GM10266 (cell line): ENCODE data around the gene CBLC.

Source experiments
- DNase-seq: peaks from one replicate; pipeline ENCODE4 v3.0.0; 2012; ENCODE audit errors: extremely low spot score
- TF ChIP-seq, protein P1 (sequence below): IDR thresholded peaks from 2 replicates; pipeline ENCODE4 v1.5.1; 2012; ENCODE audit warnings: mild to moderate bottlenecking, low read depth; ENCODE audit not compliant: control insufficient read depth, insufficient read depth; ENCODE audit errors: missing control alignments

CBLC gene

DNA sequence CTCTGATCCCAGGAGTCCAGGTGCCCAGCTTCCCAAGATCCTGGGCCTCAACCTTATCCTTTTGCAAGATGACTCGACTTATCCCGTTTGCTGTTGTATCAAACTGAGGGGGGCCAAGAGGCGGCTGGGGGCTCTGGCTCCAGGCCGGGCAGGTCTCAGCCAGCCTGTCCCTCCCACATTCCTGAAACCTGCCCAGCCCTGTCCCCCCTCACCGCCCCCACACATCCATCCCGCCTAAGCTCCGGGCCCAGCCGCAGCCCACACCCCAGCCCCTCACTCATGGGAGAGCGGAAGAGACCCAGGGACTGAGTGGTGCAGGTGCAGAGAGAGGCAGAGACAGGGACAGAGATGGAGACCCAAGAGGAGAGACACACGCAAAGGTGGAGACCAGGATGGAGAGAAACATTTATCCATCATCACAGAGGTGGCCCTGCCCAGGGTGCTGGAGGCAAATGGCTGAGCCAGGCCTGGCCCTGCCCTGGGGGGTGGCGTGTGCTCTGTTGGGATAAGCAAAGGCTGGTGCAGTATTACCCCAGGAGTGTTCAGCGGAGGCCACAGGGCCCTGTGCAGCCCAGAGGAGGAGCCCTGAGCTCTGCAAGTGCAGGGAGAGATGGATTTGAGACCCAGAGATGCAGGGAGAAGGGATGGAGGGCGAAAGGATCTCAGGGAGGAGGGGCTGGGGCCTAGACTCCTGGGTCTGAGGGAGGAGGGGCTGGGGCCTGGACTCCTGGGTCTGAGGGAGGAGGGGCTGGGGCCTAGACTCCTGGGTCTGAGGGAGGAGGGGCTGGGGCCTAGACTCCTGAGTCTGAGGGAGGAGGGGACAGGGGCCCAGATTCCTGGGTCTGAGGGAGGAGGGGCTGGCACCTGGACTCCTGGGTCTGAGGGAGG is 32.8 kb downstream of the CBLC start:
- no peak for DNase-seq
- TF ChIP-seq, protein P1, sequence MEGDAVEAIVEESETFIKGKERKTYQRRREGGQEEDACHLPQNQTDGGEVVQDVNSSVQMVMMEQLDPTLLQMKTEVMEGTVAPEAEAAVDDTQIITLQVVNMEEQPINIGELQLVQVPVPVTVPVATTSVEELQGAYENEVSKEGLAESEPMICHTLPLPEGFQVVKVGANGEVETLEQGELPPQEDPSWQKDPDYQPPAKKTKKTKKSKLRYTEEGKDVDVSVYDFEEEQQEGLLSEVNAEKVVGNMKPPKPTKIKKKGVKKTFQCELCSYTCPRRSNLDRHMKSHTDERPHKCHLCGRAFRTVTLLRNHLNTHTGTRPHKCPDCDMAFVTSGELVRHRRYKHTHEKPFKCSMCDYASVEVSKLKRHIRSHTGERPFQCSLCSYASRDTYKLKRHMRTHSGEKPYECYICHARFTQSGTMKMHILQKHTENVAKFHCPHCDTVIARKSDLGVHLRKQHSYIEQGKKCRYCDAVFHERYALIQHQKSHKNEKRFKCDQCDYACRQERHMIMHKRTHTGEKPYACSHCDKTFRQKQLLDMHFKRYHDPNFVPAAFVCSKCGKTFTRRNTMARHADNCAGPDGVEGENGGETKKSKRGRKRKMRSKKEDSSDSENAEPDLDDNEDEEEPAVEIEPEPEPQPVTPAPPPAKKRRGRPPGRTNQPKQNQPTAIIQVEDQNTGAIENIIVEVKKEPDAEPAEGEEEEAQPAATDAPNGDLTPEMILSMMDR = no peak

DNA sequence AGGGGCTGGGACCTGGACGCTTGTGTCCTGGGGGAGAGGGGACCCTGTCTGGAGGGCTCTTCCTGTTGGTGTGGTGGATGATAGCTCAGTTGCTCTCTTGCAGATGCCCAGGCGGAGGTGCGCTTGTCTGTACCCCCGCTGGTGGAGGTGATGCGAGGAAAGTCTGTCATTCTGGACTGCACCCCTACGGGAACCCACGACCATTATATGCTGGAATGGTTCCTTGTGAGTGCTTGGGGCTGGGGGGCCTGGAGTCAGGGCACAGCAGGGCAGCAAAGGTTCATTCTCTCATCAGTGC is 33.4 kb downstream of the CBLC start:
- TF ChIP-seq, protein P1 = no peak
- no peak for DNase-seq

DNA sequence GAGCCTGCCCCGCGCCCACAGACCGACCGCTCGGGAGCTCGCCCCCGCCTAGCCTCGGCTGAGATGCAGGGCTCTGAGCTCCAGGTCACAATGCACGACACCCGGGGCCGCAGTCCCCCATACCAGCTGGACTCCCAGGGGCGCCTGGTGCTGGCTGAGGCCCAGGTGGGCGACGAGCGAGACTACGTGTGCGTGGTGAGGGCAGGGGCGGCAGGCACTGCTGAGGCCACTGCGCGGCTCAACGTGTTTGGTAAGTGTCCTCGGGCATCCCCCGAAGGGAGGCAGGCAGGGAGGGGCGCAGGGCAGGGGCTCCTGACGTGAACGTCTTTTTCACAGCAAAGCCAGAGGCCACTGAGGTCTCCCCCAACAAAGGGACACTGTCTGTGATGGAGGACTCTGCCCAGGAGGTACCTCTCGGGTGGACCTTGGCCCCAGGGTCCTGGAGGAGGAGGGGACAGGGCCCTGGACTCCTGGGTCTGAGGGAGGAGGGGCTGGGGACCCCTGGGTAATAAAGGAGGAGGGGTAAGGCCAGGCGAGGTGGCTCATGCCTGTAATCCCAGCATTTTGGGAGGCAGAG is 34.5 kb downstream of the CBLC start:
- TF ChIP-seq, protein P1 = no peak
- DNase-seq = no peak

DNA sequence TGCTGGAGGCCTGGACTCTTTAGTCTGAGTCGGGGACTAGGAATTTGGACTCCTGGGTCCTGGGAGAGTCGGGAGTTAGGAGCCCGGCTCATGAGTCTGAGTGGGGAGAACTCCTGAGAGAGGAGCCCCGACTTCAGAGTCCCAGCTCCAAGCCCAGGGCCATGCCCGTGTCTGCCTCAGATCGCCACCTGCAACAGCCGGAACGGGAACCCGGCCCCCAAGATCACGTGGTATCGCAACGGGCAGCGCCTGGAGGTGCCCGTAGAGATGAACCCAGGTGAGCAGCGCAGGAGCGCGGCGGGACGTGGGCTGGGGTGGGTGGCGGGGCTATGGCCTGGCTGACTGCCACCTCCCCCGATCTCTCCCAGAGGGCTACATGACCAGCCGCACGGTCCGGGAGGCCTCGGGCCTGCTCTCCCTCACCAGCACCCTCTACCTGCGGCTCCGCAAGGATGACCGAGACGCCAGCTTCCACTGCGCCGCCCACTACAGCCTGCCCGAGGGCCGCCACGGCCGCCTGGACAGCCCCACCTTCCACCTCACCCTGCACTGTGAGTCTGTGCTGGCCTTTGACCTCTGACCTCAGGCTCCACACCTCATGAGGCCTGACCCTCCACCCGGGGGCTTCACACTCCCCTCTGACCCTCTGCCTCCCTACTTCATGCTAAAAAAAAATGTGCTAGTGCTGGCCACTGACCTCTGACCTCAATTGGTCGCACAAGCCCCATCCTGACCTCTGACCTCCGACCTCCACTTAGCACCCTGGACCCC is 35.6 kb downstream of the CBLC start:
- no peak for DNase-seq
- TF ChIP-seq, protein P1 = no peak

DNA sequence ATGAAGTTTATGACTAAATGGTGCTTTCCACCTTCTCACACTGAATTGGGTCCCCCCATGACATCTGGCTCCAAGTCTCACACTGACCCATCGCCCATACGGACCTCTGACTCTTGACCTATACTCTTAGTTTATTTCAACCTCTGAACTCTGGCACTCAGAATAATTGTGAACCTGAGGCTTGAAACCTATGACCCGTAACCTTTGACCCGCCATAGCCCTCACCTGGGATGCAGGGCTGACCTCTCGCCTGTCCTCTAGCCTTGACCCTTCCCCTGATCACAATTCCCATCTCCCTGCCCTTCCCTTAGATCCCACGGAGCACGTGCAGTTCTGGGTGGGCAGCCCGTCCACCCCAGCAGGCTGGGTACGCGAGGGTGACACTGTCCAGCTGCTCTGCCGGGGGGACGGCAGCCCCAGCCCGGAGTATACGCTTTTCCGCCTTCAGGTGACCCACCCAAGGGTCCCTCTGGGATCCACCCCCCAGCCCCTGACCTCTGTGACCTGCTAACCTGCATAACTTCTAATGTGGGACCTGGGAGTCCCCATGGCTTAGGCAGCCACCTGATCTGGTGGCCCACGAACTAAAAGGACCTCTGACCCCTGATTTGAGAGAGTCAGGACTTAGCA is 36.3 kb downstream of the CBLC start:
- TF ChIP-seq, protein P1 = no peak
- no peak for DNase-seq

DNA sequence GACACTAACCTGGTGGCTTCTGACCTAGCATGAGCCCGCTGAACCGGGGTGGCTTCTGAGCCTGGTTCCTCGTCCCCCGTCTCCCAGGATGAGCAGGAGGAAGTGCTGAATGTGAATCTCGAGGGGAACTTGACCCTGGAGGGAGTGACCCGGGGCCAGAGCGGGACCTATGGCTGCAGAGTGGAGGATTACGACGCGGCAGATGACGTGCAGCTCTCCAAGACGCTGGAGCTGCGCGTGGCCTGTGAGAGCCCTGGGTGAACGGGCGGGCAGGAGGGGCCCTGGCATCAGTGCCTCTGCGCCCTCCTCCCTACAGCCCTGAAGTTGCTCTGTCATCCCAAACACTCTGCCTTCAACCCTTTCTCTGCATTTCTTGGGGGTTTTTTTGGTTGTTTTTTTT is 36.8 kb downstream of the CBLC start:
- TF ChIP-seq, protein P1 = no peak
- DNase-seq = no peak
